H1 (cell line): ENCODE results near the gene TNIP3. TPM values are rescaled to one million over a fixed set of nuclear protein-coding genes. Genes with fewer than 3 reads are reported as not detected.

Experiments used
- JUN ChIP-seq: IDR thresholded peaks from 2 replicates; pipeline ENCODE4 v1.6.1; 2011; ENCODE audit warnings: low read depth, mild to moderate bottlenecking, improper control_type of control experiment, low read length
- SIRT6 ChIP-seq: IDR thresholded peaks from one replicate; pipeline ENCODE4 v1.7.1; 2012; ENCODE audit warnings: low read length, inconsistent platforms
- YY1 ChIP-seq: IDR thresholded peaks from 2 replicates; pipeline ENCODE4 v1.6.1; 2011; ENCODE audit warnings: low read depth, mild to moderate bottlenecking, low read length
- ZNF274 ChIP-seq: IDR thresholded peaks from 2 replicates; pipeline ENCODE4 v1.7.0; 2012; ENCODE audit warnings: low read length, borderline replicate concordance; ENCODE audit errors: extremely low read depth
- polyA plus RNA-seq, 7 experiments: library from polyadenylated mRNA; depleted of rRNA in 3 of 7; stranded (reverse) in 5 of 7; unstranded in 2 of 7; fragments of >200 nt in 5 of 7; fragments of 200-250 nt in 2 of 7; gene quantifications; 1 replicate in 5 of 7; 2 replicates in 1 of 7; 4 replicates in 1 of 7; pipeline versions ENCODE4 v1.2.1 to v1.2.3, GENCODE V29; 2011 to 2013; ENCODE audit warnings: missing spikeins in 2 of 7, mixed read lengths in 2 of 7
- total RNA-seq: library from RNA; stranded (reverse); fragmentation: NEBNext Ultra II Directional; extraction: Animal tissue kit (Norgen Biotek cat#: 25700); gene quantifications from 2 replicates; pipeline ENCODE4 v1.2.1, GENCODE V29; 2021
- TF ChIP-seq, protein P1 (sequence below): fragments of 300-600 bp; sonication (generic); IDR thresholded peaks from 2 replicates; pipeline ENCODE4 v1.7.1; 2012; ENCODE audit warnings: low read length, moderate library complexity, mild to moderate bottlenecking, inconsistent platforms; ENCODE audit not compliant: insufficient replicate concordance
- TF ChIP-seq, protein P2 (sequence below): IDR thresholded peaks from 2 replicates; pipeline ENCODE4 v1.6.1; 2012; ENCODE audit warnings: inconsistent platforms

TNIP3 gene
- total and polyA plus RNA-seq, 2 of the 8 experiments (the other 6 are each of a cell fraction or from before 2014, with no cell fraction given): not detected

DNA sequence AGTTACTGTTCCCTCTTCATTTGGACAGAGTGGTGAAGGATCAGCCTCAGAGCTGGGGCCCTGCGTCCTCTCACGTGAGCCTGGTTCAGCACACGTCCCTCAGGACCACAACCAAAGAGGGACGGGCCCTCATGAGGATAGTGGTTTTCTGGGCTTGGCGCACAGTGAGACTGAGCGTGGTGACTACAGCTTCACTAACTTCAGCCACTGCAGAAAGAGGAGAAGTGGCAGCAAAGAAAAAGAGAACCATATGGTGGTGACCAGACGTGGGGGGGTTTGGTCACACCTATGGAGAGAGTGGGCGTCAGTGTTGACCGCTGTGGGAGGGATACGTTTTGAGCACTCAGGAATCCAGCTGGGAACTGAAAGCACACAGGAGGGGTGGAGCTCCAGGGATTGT lies 21.8 kb upstream of the TNIP3 start (continued):
- TF ChIP-seq, protein P1, sequence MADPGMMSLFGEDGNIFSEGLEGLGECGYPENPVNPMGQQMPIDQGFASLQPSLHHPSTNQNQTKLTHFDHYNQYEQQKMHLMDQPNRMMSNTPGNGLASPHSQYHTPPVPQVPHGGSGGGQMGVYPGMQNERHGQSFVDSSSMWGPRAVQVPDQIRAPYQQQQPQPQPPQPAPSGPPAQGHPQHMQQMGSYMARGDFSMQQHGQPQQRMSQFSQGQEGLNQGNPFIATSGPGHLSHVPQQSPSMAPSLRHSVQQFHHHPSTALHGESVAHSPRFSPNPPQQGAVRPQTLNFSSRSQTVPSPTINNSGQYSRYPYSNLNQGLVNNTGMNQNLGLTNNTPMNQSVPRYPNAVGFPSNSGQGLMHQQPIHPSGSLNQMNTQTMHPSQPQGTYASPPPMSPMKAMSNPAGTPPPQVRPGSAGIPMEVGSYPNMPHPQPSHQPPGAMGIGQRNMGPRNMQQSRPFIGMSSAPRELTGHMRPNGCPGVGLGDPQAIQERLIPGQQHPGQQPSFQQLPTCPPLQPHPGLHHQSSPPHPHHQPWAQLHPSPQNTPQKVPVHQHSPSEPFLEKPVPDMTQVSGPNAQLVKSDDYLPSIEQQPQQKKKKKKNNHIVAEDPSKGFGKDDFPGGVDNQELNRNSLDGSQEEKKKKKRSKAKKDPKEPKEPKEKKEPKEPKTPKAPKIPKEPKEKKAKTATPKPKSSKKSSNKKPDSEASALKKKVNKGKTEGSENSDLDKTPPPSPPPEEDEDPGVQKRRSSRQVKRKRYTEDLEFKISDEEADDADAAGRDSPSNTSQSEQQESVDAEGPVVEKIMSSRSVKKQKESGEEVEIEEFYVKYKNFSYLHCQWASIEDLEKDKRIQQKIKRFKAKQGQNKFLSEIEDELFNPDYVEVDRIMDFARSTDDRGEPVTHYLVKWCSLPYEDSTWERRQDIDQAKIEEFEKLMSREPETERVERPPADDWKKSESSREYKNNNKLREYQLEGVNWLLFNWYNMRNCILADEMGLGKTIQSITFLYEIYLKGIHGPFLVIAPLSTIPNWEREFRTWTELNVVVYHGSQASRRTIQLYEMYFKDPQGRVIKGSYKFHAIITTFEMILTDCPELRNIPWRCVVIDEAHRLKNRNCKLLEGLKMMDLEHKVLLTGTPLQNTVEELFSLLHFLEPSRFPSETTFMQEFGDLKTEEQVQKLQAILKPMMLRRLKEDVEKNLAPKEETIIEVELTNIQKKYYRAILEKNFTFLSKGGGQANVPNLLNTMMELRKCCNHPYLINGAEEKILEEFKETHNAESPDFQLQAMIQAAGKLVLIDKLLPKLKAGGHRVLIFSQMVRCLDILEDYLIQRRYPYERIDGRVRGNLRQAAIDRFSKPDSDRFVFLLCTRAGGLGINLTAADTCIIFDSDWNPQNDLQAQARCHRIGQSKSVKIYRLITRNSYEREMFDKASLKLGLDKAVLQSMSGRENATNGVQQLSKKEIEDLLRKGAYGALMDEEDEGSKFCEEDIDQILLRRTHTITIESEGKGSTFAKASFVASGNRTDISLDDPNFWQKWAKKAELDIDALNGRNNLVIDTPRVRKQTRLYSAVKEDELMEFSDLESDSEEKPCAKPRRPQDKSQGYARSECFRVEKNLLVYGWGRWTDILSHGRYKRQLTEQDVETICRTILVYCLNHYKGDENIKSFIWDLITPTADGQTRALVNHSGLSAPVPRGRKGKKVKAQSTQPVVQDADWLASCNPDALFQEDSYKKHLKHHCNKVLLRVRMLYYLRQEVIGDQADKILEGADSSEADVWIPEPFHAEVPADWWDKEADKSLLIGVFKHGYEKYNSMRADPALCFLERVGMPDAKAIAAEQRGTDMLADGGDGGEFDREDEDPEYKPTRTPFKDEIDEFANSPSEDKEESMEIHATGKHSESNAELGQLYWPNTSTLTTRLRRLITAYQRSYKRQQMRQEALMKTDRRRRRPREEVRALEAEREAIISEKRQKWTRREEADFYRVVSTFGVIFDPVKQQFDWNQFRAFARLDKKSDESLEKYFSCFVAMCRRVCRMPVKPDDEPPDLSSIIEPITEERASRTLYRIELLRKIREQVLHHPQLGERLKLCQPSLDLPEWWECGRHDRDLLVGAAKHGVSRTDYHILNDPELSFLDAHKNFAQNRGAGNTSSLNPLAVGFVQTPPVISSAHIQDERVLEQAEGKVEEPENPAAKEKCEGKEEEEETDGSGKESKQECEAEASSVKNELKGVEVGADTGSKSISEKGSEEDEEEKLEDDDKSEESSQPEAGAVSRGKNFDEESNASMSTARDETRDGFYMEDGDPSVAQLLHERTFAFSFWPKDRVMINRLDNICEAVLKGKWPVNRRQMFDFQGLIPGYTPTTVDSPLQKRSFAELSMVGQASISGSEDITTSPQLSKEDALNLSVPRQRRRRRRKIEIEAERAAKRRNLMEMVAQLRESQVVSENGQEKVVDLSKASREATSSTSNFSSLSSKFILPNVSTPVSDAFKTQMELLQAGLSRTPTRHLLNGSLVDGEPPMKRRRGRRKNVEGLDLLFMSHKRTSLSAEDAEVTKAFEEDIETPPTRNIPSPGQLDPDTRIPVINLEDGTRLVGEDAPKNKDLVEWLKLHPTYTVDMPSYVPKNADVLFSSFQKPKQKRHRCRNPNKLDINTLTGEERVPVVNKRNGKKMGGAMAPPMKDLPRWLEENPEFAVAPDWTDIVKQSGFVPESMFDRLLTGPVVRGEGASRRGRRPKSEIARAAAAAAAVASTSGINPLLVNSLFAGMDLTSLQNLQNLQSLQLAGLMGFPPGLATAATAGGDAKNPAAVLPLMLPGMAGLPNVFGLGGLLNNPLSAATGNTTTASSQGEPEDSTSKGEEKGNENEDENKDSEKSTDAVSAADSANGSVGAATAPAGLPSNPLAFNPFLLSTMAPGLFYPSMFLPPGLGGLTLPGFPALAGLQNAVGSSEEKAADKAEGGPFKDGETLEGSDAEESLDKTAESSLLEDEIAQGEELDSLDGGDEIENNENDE: no peak
- TF ChIP-seq YY1 (no peak), SIRT6 (no peak), ZNF274 (no peak), JUN (no peak)
- TF ChIP-seq, protein P2, sequence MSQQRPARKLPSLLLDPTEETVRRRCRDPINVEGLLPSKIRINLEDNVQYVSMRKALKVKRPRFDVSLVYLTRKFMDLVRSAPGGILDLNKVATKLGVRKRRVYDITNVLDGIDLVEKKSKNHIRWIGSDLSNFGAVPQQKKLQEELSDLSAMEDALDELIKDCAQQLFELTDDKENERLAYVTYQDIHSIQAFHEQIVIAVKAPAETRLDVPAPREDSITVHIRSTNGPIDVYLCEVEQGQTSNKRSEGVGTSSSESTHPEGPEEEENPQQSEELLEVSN: no peak
